NK-92 (cell line): ENCODE data around the gene PIK3CD.

Experiments used
- DNase-seq: peaks from one replicate; lab custom pipeline; 2025; ENCODE audit not compliant: unreplicated experiment; lab: John Stamatoyannopoulos, UW

Gene PIK3CD

DNA sequence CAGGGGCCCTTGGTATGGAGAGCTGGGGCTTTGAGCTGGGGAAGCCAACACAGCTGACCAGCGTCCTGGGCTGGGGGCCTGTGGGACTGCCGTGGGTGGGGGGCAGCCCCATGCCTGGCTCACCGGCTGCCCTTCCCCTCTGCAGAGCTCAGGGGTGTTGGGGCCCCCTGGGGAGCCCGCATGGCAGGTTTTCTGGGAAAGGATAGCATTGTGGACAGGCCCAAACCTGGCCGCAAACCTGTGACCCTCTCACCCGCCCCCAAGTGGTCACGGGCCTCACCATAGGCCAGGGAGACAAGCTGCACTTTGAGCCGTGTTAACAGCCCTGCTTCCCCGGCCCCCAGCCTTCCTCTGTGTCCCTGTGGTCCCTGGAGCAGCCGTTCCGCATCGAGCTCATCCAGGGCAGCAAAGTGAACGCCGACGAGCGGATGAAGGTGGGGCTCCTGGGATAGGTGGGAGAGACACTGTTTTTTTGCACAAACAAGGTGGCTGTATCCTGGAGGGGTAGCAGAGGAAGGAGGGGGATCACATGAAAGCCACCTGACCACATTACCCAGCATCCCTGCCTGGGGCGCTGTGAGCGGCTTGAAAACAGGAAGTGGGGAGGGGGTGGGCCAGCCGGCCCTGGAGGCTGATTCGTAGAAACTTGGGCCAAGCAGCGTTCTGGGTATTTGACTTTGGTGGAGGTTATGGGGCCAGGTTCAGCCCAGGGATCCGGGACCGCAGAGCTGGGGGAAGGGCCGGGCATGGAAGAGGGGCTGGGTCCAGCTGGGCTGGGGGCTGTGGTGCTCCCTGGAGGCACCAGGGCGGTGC is 65.9 kb downstream of the PIK3CD start:
- peak; percentile 42 for DNase-seq

DNA sequence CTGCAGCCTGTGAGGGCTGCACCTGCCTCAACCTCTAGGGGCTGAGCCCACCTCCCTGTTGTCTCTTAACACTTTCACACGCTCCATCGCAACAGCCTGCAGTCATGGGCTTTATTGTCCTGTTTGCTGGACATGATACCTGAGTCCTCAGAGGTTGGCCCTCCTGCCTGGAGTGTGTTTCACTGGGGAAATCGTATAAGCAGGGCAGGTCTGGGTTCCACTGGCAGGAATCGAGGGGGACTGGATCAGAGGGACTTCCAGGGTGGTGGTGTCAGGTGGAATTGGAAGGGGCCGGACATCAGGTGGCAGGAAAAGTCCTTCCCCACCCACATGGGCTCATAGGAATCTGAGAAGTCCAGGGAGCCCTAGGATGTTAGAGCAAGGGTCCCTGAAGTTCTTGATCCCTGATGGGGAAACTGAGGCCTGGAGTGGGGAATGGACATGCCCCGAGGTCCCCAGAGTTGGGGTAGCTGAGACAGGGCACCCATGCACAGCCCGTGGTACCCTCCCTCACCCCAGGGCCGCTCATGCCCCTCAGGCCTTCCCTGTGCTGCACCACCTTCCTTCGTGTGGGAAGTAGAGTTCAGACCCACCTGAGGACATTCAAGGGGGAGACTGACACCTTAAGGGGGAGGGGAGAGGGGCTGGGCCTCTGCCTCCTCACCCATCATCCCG is 66.6 kb downstream of the PIK3CD start:
- DNase-seq = no peak

GRCh38 chr1:9719978-9720722 is 68.6 kb downstream of the PIK3CD start:
- DNase-seq = no peak

DNA sequence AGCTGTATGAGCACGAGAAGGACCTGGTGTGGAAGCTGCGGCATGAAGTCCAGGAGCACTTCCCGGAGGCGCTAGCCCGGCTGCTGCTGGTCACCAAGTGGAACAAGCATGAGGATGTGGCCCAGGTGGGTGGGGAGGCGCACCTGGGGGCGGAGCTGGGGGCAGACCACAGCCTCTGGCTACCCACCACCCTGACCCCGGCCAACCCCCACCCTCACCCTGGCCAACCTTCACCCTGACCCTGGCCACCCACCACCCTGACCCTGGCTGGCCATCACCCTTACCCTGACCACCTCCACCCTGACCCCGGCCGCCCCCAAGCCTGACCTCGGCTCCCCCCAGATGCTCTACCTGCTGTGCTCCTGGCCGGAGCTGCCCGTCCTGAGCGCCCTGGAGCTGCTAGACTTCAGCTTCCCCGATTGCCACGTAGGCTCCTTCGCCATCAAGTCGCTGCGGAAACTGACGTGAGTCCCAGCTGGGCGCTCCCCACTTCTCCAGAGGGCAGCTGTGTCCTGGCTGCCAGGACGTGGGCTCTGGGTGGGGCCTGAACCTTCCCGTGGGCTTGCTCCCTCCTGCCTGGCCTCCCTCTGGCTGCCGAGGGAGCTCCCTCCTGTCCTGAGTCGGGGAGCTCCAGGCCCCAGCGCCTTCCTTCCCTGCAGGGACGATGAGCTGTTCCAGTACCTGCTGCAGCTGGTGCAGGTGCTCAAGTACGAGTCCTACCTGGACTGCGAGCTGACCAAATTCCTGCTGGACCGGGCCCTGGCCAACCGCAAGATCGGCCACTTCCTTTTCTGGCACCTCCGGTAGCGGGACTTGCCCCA is 69.5 kb downstream of the PIK3CD start:
- no peak for DNase-seq

DNA sequence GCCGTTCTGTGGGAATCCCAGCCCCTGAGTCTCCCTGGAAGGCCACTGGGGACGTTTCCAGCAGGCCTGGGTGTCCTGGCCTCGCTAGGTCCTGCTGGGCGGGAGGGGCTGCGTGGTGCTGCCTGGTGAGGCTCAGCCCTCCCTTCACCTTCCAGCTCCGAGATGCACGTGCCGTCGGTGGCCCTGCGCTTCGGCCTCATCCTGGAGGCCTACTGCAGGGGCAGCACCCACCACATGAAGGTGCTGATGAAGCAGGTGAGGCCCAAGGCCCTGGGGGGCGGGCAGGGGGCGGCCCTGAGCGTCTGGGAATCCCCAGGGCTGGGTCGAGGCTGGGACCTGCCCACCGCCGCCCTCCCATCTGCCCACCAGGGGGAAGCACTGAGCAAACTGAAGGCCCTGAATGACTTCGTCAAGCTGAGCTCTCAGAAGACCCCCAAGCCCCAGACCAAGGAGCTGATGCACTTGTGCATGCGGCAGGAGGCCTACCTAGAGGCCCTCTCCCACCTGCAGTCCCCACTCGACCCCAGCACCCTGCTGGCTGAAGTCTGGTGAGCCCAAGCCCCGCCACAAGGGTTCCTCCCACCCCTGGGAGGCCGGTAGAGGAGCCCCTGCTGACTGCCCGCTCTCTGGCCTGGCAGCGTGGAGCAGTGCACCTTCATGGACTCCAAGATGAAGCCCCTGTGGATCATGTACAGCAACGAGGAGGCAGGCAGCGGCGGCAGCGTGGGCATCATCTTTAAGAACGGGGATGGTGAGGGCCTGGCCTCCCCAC is 70.3 kb downstream of the PIK3CD start:
- DNase-seq = peak; percentile 38

DNA sequence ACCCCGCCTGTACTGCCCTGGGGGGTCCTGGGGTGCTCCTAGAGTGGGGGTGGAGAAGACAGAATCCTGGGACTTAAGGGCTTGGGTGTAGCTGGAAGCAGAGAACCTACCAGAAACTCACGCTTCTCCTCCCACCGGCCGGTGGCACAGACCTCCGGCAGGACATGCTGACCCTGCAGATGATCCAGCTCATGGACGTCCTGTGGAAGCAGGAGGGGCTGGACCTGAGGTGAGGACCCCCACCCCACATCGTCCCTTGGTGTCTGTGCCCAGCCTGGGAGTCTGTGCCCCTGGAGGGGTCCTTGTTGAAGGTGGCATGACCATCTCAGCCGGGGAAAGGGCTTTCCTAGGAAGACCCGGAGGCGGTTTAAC is 70.8 kb downstream of the PIK3CD start:
- DNase-seq = no peak

DNA sequence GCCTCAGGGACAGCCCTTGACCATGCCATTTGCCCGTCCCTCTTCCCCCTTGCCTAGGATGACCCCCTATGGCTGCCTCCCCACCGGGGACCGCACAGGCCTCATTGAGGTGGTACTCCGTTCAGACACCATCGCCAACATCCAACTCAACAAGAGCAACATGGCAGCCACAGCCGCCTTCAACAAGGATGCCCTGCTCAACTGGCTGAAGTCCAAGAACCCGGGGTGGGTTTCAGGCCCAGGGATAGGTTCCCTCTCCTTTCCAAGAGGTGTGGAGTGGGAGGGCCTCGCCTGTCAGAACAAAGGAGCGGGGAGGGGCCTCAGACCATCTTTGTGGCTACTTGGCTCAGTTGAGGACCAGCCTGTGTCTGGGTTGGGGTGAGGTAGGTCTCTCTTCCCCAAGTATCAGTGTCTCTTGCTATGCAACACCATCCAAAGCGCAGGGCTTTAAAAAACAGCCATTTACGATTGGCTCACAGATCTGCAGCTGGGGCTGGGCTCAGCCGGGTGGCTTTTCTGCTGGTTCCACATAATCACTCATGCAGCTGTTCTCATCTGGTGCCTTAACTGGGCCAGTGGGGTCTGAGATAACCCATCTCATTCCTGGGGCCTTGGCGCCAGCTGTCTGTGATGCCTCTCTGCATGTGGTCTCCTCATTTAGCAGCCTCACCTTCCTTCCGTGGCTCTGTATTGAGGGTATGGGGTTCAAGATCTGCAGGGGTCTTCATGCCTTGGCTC is 71.7 kb downstream of the PIK3CD start:
- DNase-seq = no peak

GRCh38 chr1:9723926-9724325 is 72.4 kb downstream of the PIK3CD start:
- DNase-seq = no peak

- no peak for DNase-seq
Observed at GRCh38 chr1:9724706-9725476, 73.4 kb downstream of the PIK3CD start.

DNA sequence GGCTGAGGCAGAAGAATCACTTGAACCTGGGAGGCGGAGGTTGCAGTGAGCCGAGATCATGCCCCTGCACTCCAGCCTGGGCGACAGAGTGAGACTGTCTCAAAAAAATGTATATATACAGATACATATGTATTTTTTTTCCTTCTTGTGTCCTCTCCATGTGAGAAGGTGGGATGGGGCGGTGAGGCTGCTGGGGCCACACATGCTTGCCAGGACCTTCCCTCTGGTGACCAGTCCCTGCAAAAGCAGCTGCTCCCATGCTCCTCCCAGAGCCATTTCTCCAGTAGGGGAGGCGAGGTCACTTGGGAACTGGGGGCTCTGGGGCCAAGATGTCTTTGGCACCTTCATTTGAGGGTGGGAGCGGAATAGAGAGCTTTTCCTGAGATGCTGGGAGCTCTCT is 74.9 kb downstream of the PIK3CD start:
- DNase-seq = no peak

DNA sequence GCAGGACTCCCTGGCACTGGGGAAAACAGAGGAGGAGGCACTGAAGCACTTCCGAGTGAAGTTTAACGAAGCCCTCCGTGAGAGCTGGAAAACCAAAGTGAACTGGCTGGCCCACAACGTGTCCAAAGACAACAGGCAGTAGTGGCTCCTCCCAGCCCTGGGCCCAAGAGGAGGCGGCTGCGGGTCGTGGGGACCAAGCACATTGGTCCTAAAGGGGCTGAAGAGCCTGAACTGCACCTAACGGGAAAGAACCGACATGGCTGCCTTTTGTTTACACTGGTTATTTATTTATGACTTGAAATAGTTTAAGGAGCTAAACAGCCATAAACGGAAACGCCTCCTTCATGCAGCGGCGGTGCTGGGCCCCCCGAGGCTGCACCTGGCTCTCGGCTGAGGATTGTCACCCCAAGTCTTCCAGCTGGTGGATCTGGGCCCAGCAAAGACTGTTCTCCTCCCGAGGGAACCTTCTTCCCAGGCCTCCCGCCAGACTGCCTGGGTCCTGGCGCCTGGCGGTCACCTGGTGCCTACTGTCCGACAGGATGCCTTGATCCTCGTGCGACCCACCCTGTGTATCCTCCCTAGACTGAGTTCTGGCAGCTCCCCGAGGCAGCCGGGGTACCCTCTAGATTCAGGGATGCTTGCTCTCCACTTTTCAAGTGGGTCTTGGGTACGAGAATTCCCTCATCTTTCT is 75.5 kb downstream of the PIK3CD start:
- no peak for DNase-seq

GRCh38 chr1:9728451-9729295 is 77.1 kb downstream of the PIK3CD start:
- no peak for DNase-seq

GRCh38 chr1:9729523-9729922 is 78.0 kb downstream of the PIK3CD start:
- no peak for DNase-seq

GRCh38 chr1:9730096-9730901 is 78.8 kb downstream of the PIK3CD start:
- no peak for DNase-seq

DNA sequence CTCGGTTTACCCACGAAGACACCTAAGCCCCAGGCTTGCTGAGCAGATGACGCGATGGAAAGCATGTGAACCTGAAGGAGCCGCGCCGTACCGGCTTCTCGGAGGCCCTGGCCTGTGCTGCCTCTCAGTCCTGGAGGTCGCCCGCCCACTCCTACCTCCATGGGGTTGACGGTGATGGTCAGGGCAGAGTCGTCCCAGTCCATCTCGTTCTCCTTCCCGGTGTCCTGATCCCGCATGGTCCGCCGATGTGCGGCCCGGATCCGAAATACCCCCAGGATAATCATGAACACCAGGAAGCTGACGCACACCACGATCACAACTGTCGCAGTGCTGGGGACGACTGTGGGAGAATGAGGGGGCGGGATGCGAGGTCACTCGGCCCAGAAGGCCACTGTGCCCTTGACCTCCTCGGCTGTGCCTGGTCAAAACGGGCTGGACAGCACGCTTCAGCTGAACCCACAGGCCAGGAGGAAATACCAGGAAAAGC is 79.6 kb downstream of the PIK3CD start:
- no peak for DNase-seq

DNA sequence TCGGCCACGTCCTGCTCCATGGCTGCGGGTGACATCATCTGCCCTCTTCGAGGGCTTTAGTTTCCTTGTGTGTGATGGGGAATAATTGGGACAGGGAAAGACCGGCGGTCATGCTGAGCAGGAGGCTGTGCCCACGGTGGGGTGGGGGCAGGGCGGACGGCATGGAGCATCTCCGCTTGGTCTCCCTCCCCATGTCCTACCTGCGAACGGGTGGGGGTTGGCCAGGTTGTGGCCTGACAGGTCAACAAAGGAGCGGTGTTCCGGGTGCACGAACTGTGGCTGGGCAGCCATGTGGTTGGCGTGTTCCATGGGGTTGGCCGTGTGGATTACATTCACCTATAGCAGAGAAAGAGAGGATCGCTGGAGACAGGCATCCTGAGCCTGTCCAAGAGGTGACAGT is 80.0 kb downstream of the PIK3CD start:
- DNase-seq = no peak
